GM12878 (cell line): ENCODE data around the gene HTR3A. TPM values are rescaled to one million over a fixed set of nuclear protein-coding genes. Genes with fewer than 3 reads are reported as not detected.

Experiments used
- ATAC-seq: fragments of 200-7000 bp; cut with Tn5 transposase; 3 replicates; pipeline ENCODE4 v1.9.1; 2020; ENCODE audit warnings: mild to moderate bottlenecking, moderate library complexity
- BruUV-seq: library from RNA; stranded (reverse); fragments of 400-500 nt; replicated peaks from 2 replicates; lab custom pipeline; 2021; lab: Mats Ljungman, UMichigan
- CTCF ChIA-PET: fragments of 300-600 bp; sonication (Branson Sonifier 250); formaldehyde crosslinking; extraction: SDS; loops from one replicate; lab custom pipeline; 2021; ENCODE audit warnings: inconsistent platforms; lab: Yijun Ruan, JAX
- POLR2A ChIA-PET: fragments of 350-600 bp; formaldehyde crosslinking; extraction: SDS; loops from one replicate; lab custom pipeline; 2021; ENCODE audit warnings: inconsistent platforms; lab: Charles Lee
- RAD21 ChIA-PET: fragments of 300-600 bp; sonication (Branson Sonifier 250); formaldehyde crosslinking; loops from one replicate; lab custom pipeline; 2023; ENCODE audit warnings: antibody characterized with exemption; ENCODE audit not compliant: unreplicated experiment; lab: Charles Lee
- SMC1A ChIA-PET: fragments of 300-600 bp; sonication (Branson Sonifier 250); formaldehyde crosslinking; loops from one replicate; lab custom pipeline; 2023; ENCODE audit not compliant: unreplicated experiment, uncharacterized antibody; lab: Charles Lee
- DNase-seq: peaks from one replicate; pipeline ENCODE4 v3.0.0-alpha.2; 2011; ENCODE audit warnings: low read depth, low spot score
- FAIRE-seq: peaks from 3 replicates; lab custom pipeline; 2011; peaks lifted over from hg19 to GRCh38; lab: Jason Lieb, UNC
- H2AFZ ChIP-seq: 2 replicates; pipeline ENCODE4 v1.6.0; 2011; ENCODE audit warnings: low read depth, low read length, control low read depth; ENCODE audit not compliant: control insufficient read depth
- H3K27ac ChIP-seq: 2 replicates; pipeline ENCODE4 v1.5.1; 2011; ENCODE audit warnings: control low read depth; ENCODE audit not compliant: control insufficient read depth, insufficient read depth
- H3K27me3 ChIP-seq, 2 experiments: replicated peaks in 1 of 2; 2 replicates each; pipeline versions ENCODE4 v1.6.0 to v1.6.1; 2011; ENCODE audit warnings: low read length in 1 of 2; ENCODE audit not compliant: control insufficient read depth in 2 of 2, insufficient read depth in 2 of 2
- H3K36me3 ChIP-seq, 2 experiments: 2 replicates each; pipeline ENCODE4 v1.5.1; 2011; ENCODE audit warnings: low read length in 1 of 2; ENCODE audit not compliant: control insufficient read depth in 2 of 2, insufficient read depth in 2 of 2
- H3K4me1 ChIP-seq: 2 replicates; pipeline ENCODE4 v1.6.1; 2011; ENCODE audit warnings: mild to moderate bottlenecking, low read length, moderate library complexity, mixed read lengths; ENCODE audit not compliant: control insufficient read depth, insufficient read depth
- H3K4me2 ChIP-seq: 2 replicates; pipeline ENCODE4 v1.6.0; 2011; ENCODE audit warnings: control low read depth; ENCODE audit not compliant: control insufficient read depth, insufficient read depth
- H3K4me3 ChIP-seq: fragments of 200-600 bp; sonication (generic); 2 replicates; pipeline ENCODE4 v1.5.1; 2016
- H3K79me2 ChIP-seq: 2 replicates; pipeline ENCODE4 v1.6.0; 2011; ENCODE audit warnings: low read length; ENCODE audit not compliant: control insufficient read depth, insufficient read depth
- H3K9ac ChIP-seq: 2 replicates; pipeline ENCODE4 v1.8.0; 2011; ENCODE audit warnings: low read length, control low read depth, mixed read lengths; ENCODE audit not compliant: control insufficient read depth, insufficient read depth
- H3K9me3 ChIP-seq: replicated peaks from 3 replicates; pipeline ENCODE4 v1.5.1; 2011; ENCODE audit warnings: mild to moderate bottlenecking, low read length; ENCODE audit not compliant: control insufficient read depth, insufficient read depth
- H4K20me1 ChIP-seq: 2 replicates; pipeline ENCODE4 v1.6.0; 2011; ENCODE audit not compliant: control insufficient read depth, insufficient read depth
- BACH1 ChIP-seq: fragments of 450-650 bp; IDR thresholded peaks from 2 replicates; pipeline ENCODE4 v1.6.1; 2017; ENCODE audit warnings: mild to moderate bottlenecking, borderline replicate concordance
- CBFB ChIP-seq: IDR thresholded peaks from 2 replicates; pipeline ENCODE4 v1.6.1; 2016; ENCODE audit warnings: antibody characterized with exemption, low read depth
- ETV6 ChIP-seq, 2 experiments: fragments of 450-650 bp in 1 of 2; IDR thresholded peaks in 1 of 2; conservative IDR thresholded peaks in 1 of 2; 2 replicates each; pipeline ENCODE4 v1.6.1; 2014; ENCODE audit warnings: antibody characterized with exemption in 1 of 2, borderline replicate concordance in 1 of 2, low read depth in 1 of 2, mild to moderate bottlenecking in 1 of 2, moderate library complexity in 1 of 2
- EZH2 ChIP-seq: IDR thresholded peaks from 2 replicates; pipeline ENCODE4 v1.6.1; 2012; ENCODE audit warnings: low read depth, mild to moderate bottlenecking, control low read depth, inconsistent platforms, low read length, borderline replicate concordance; ENCODE audit not compliant: control insufficient read depth
- FOXK2 ChIP-seq: fragments of 450-650 bp; IDR thresholded peaks from 2 replicates; pipeline ENCODE4 v1.6.1; 2017; ENCODE audit warnings: mild to moderate bottlenecking, moderate library complexity
- FOXM1 ChIP-seq: IDR thresholded peaks from 2 replicates; pipeline ENCODE4 v1.6.1; 2012; ENCODE audit warnings: low read depth, mild to moderate bottlenecking, inconsistent platforms, low read length, moderate library complexity
- MTA2 ChIP-seq: fragments of 450-650 bp; IDR thresholded peaks from 2 replicates; pipeline ENCODE4 v1.6.1; 2016; ENCODE audit warnings: low read depth, mild to moderate bottlenecking, moderate library complexity
- NFYB ChIP-seq: IDR thresholded peaks from 2 replicates; pipeline ENCODE4 v1.6.1; 2011; ENCODE audit warnings: low read depth, mild to moderate bottlenecking, low read length, improper control_type of control experiment, moderate library complexity; ENCODE audit not compliant: insufficient read depth
- SIN3A ChIP-seq: IDR thresholded peaks from 2 replicates; pipeline ENCODE4 v1.6.1; 2012; ENCODE audit warnings: low read depth, low read length, improper control_type of control experiment
- SP1 ChIP-seq: IDR thresholded peaks from one replicate; pipeline ENCODE4 v1.6.1; 2011; ENCODE audit warnings: low read depth, low read length
- SPI1 ChIP-seq: IDR thresholded peaks from 2 replicates; pipeline ENCODE4 v1.6.1; 2011; ENCODE audit warnings: low read depth, mild to moderate bottlenecking, low read length, moderate library complexity, borderline replicate concordance; ENCODE audit not compliant: insufficient read depth
- STAT1 ChIP-seq: fragments of 450-650 bp; conservative IDR thresholded peaks from 2 replicates; pipeline ENCODE4 v1.6.1; 2014; ENCODE audit warnings: antibody characterized with exemption, mild to moderate bottlenecking
- TCF12 ChIP-seq: IDR thresholded peaks from 2 replicates; pipeline ENCODE4 v1.6.1; 2011; ENCODE audit warnings: low read depth, mild to moderate bottlenecking, low read length
- ZSCAN29 ChIP-seq: fragments of 450-650 bp; IDR thresholded peaks from 2 replicates; pipeline ENCODE4 v1.6.1; 2017; ENCODE audit warnings: mild to moderate bottlenecking, moderate library complexity
- WGBS: methylation state at CpG from one replicate; pipeline ENCODE4 v1.1.6; 2016; ENCODE audit warnings: low lambda C conversion rate; ENCODE audit not compliant: insufficient replicate concordance, insufficient coverage; ENCODE audit errors: missing lambda C conversion rate; 5-methylcytosine and 5-hydroxymethylcytosine counted together
- in situ Hi-C: fragments of 300-500 bp; cut with MboI; formaldehyde crosslinking; loops from 9 replicates; pipeline ENCODE4 v1.14.3; 2018; ENCODE audit warnings: mixed read lengths
- intact Hi-C: fragments of 100-400 bp; cut with micrococcal nuclease; formaldehyde crosslinking; loops from one replicate; pipeline ENCODE4 v1.14.2; 2022; ENCODE audit not compliant: unreplicated experiment
- polyA plus RNA-seq, 11 experiments: library from polyadenylated mRNA; depleted of rRNA in 4 of 11; unstranded in 6 of 11; stranded (reverse) in 5 of 11; fragments of >200 nt; fragmentation: Nextera tagmentation in 4 of 11; fragmentation: Illumina TruSeq in 1 of 11; extraction: Ambion mirVana in 4 of 11; extraction: Trizol in 1 of 11; gene quantifications; 1 replicate in 1 of 11; 2 replicates in 10 of 11; pipeline versions ENCODE4 v1.2.1 to v1.2.3, GENCODE V29; 2011 to 2016; ENCODE audit warnings: inconsistent platforms in 2 of 11, missing spikeins in 2 of 11, low read depth in 1 of 11
- total RNA-seq, 4 experiments: library from RNA; depleted of rRNA in 3 of 4; stranded (reverse); fragments of >200 nt in 3 of 4; fragmentation: Illumina TruSeq in 1 of 4; extraction: Trizol in 1 of 4; gene quantifications; 2 replicates each; pipeline versions ENCODE4 v1.2.1 to v1.2.3, GENCODE V29; 2013 to 2021
- TF ChIP-seq, protein P1 (sequence below): fragments of 150-350 bp; IDR thresholded peaks from 2 replicates; pipeline ENCODE4 v1.6.1; 2016; ENCODE audit warnings: low read depth, low read length
- TF ChIP-seq, protein P2 (sequence below): fragments of 450-650 bp; IDR thresholded peaks from 2 replicates; pipeline ENCODE4 v1.6.1; 2018; ENCODE audit warnings: borderline replicate concordance, mild to moderate bottlenecking; ENCODE audit not compliant: partially characterized antibody

Gene HTR3A
- total and polyA plus RNA-seq, 10 of the 15 experiments (the other 5 are each of a cell fraction or from before 2014, with no cell fraction given): not detected

GRCh38 chr11:114033572-114033971, 58.7 kb downstream of the HTR3A start:
- Histone ChIP-seq H4K20me1 (no peaks in the 10 kb centered on the region), H3K79me2 (no peaks in the 10 kb centered on the region), H3K4me1 (no peaks in the 10 kb centered on the region), H3K4me3 (no peak overlapping the region), H3K27ac (no peak overlapping the region), H3K27me3 (no peaks in the 10 kb centered on the region; a peak in 1 of 4 replicates)
- ATAC-seq: no peak
- no TSS peak for BruUV-seq
- WGBS: 47% methylated on average over 2 of the region's 2 CpGs
- RAD21 ChIA-PET: no interaction called here
- in situ Hi-C loops: no loop called here
- TF ChIP-seq CBFB: no peak
- no peak for TF ChIP-seq SIN3A
- TF ChIP-seq SP1: no peak
- TF ChIP-seq FOXK2: no peak
- TF ChIP-seq, protein P1, sequence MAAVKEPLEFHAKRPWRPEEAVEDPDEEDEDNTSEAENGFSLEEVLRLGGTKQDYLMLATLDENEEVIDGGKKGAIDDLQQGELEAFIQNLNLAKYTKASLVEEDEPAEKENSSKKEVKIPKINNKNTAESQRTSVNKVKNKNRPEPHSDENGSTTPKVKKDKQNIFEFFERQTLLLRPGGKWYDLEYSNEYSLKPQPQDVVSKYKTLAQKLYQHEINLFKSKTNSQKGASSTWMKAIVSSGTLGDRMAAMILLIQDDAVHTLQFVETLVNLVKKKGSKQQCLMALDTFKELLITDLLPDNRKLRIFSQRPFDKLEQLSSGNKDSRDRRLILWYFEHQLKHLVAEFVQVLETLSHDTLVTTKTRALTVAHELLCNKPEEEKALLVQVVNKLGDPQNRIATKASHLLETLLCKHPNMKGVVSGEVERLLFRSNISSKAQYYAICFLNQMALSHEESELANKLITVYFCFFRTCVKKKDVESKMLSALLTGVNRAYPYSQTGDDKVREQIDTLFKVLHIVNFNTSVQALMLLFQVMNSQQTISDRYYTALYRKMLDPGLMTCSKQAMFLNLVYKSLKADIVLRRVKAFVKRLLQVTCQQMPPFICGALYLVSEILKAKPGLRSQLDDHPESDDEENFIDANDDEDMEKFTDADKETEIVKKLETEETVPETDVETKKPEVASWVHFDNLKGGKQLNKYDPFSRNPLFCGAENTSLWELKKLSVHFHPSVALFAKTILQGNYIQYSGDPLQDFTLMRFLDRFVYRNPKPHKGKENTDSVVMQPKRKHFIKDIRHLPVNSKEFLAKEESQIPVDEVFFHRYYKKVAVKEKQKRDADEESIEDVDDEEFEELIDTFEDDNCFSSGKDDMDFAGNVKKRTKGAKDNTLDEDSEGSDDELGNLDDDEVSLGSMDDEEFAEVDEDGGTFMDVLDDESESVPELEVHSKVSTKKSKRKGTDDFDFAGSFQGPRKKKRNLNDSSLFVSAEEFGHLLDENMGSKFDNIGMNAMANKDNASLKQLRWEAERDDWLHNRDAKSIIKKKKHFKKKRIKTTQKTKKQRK: no peak
- TF ChIP-seq, protein P2, sequence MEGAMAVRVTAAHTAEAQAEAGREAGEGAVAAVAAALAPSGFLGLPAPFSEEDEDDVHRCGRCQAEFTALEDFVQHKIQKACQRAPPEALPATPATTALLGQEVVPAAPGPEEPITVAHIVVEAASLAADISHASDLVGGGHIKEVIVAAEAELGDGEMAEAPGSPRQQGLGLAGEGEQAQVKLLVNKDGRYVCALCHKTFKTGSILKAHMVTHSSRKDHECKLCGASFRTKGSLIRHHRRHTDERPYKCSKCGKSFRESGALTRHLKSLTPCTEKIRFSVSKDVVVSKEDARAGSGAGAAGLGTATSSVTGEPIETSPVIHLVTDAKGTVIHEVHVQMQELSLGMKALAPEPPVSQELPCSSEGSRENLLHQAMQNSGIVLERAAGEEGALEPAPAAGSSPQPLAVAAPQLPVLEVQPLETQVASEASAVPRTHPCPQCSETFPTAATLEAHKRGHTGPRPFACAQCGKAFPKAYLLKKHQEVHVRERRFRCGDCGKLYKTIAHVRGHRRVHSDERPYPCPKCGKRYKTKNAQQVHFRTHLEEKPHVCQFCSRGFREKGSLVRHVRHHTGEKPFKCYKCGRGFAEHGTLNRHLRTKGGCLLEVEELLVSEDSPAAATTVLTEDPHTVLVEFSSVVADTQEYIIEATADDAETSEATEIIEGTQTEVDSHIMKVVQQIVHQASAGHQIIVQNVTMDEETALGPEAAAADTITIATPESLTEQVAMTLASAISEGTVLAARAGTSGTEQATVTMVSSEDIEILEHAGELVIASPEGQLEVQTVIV: no peak
- TF ChIP-seq NFYB: no peak
- TF ChIP-seq ZSCAN29: no peak
- no peak for TF ChIP-seq EZH2
- no peak for TF ChIP-seq FOXM1
- no peak for TF ChIP-seq TCF12
- TF ChIP-seq STAT1: no peak
- TF ChIP-seq SPI1: no peak
- no peak for TF ChIP-seq BACH1
- no peak for TF ChIP-seq ETV6 (conservative IDR thresholded peaks at IDR 0.05 in 1 of 2, IDR thresholded peaks at IDR 0.05 in 1 of 2; ENCODE audit: borderline replicate concordance in 1 of 2, low read depth in 1 of 2)
- TF ChIP-seq MTA2: no peak
- TF ChIP-seq, all 136 proteins: peak for 0
- intact Hi-C loops: no loop called here
- H3K9ac ChIP-seq: no peak overlapping the region
- DNase-seq: no peak
- ChIA-PET POLR2A (no interaction called here), CTCF (no interaction called here), SMC1A (no interaction called here)
- no peak overlapping the region for H3K4me2 ChIP-seq
- H3K9me3 ChIP-seq: no peaks in the 10 kb centered on the region
- no peak for FAIRE-seq
- no peak overlapping the region for H2AFZ ChIP-seq
- no peaks in the 10 kb centered on the region for H3K36me3 ChIP-seq
